Thymus (tissue), 11 donors: ENCODE measurements around the gene DOCK4. TPM values are rescaled to one million over a fixed set of nuclear protein-coding genes. Genes with fewer than 3 reads are reported as not detected.

Source experiments
- DNase-seq, 9 donors: peaks; one replicate each; pipeline ENCODE4 v3.0.0-alpha.2; 2013; ENCODE audit warnings: low spot score in 9 of 9, low read depth in 6 of 9, missing footprints in 1 of 9
- H3K27ac ChIP-seq, 2 donors: one replicate each; pipeline ENCODE4 v1.5.1; 2013; ENCODE audit warnings: control low read depth in 1 of 2, low read depth in 1 of 2, low read length in 1 of 2, mild to moderate bottlenecking in 1 of 2, moderate library complexity in 1 of 2
- H3K27me3 ChIP-seq, 2 donors: one replicate each; pipeline ENCODE4 v1.5.1; 2013; ENCODE audit warnings: low read length in 1 of 2; ENCODE audit not compliant: control insufficient read depth in 2 of 2, insufficient read depth in 1 of 2
- H3K36me3 ChIP-seq, 2 donors: one replicate each; pipeline ENCODE4 v1.5.1; 2013; ENCODE audit warnings: low read length in 1 of 2, mild to moderate bottlenecking in 1 of 2, moderate library complexity in 1 of 2; ENCODE audit not compliant: control insufficient read depth in 2 of 2, insufficient read depth in 2 of 2
- H3K4me1 ChIP-seq, 2 donors: one replicate each; pipeline ENCODE4 v1.5.1; 2013; ENCODE audit warnings: low read length in 2 of 2; ENCODE audit not compliant: control insufficient read depth in 2 of 2, insufficient read depth in 2 of 2
- H3K4me3 ChIP-seq, 2 donors: one replicate each; pipeline ENCODE4 v1.5.1; 2013; ENCODE audit warnings: low read length in 2 of 2, control low read depth in 1 of 2, mild to moderate bottlenecking in 1 of 2
- H3K9me3 ChIP-seq, 2 donors: one replicate each; pipeline ENCODE4 v1.5.1; 2013; ENCODE audit warnings: low read length in 1 of 2, mild to moderate bottlenecking in 1 of 2; ENCODE audit not compliant: control insufficient read depth in 2 of 2, insufficient read depth in 1 of 2
- WGBS: extraction: QIAGEN DNeasy Blood & Tissue Kit; methylation state at CpG from one replicate; pipeline ENCODE4 v1.1.7; 2013; 5-methylcytosine and 5-hydroxymethylcytosine counted together
- polyA plus RNA-seq: library from polyadenylated mRNA; stranded (reverse); fragments of 200-250 nt; gene quantifications from one replicate; pipeline ENCODE4 v1.2.3, GENCODE V29; 2013
- total RNA-seq: library from RNA; stranded (reverse); fragments of 120-200 nt; gene quantifications from one replicate; pipeline ENCODE4 v1.2.4, GENCODE V29; 2013
- donor health status: healthy.

Gene DOCK4
- total and polyA plus RNA-seq, 2 donors, result 3.5 to 4.7 TPM

GRCh38 chr7:111867348-111867931 is 338.8 kb downstream of the DOCK4 start:
- H3K27me3 ChIP-seq, result no peaks in the 10 kb centered on the region
- no peak for DNase-seq
- no peaks in the 10 kb centered on the region for H3K4me1 ChIP-seq
- H3K4me3 ChIP-seq, result no peak overlapping the region
- 94% methylated on average over 5 of the region's 5 CpGs for WGBS
- H3K27ac ChIP-seq, result no peak overlapping the region
- H3K9me3 ChIP-seq, result no peaks in the 10 kb centered on the region
- no peaks in the 10 kb centered on the region for H3K36me3 ChIP-seq

GRCh38 chr7:111866787-111867186 is 339.4 kb downstream of the DOCK4 start:
- H3K36me3 ChIP-seq, result no peaks in the 10 kb centered on the region
- WGBS, result 93% methylated on average over 2 of the region's 2 CpGs
- H3K27me3 ChIP-seq, result no peaks in the 10 kb centered on the region
- no peaks in the 10 kb centered on the region for H3K9me3 ChIP-seq
- no peak for DNase-seq
- H3K4me1 ChIP-seq, result no peaks in the 10 kb centered on the region
- H3K4me3 ChIP-seq, result no peak overlapping the region
- no peak overlapping the region for H3K27ac ChIP-seq

GRCh38 chr7:111865430-111865829 is 340.8 kb downstream of the DOCK4 start:
- H3K36me3 ChIP-seq, result no peaks in the 10 kb centered on the region
- no peaks in the 10 kb centered on the region for H3K27me3 ChIP-seq
- no peak overlapping the region for H3K4me3 ChIP-seq
- H3K27ac ChIP-seq, result no peak overlapping the region
- no peaks in the 10 kb centered on the region for H3K9me3 ChIP-seq
- DNase-seq, result no peak
- WGBS, result 90% methylated on average over 1 of the region's 1 CpG
- H3K4me1 ChIP-seq, result peaks cover 0 to 6% of the 10 kb centered on the region in 2 donors

- Histone ChIP-seq H3K27ac (no peak overlapping the region), H3K4me3 (no peak overlapping the region), H3K4me1 (peaks cover 0 to 13% of the 10 kb centered on the region in 2 donors), H3K36me3 (no peaks in the 10 kb centered on the region), H3K9me3 (no peaks in the 10 kb centered on the region), H3K27me3 (no peaks in the 10 kb centered on the region)
- 97% methylated on average over 8 of the region's 8 CpGs for WGBS
- no peak for DNase-seq
Measured at GRCh38 chr7:111864291-111864976, 341.8 kb downstream of the DOCK4 start.

- Histone ChIP-seq H3K36me3 (no peaks in the 10 kb centered on the region), H3K4me3 (no peak overlapping the region), H3K9me3 (no peaks in the 10 kb centered on the region), H3K27ac (no peak overlapping the region), H3K27me3 (no peaks in the 10 kb centered on the region), H3K4me1 (peaks cover 0 to 13% of the 10 kb centered on the region in 2 donors)
- 85% methylated on average over 7 of the region's 7 CpGs for WGBS
- DNase-seq, result no peak
Measured at GRCh38 chr7:111863269-111863668, 342.9 kb downstream of the DOCK4 start.

- Histone ChIP-seq H3K27me3 (no peaks in the 10 kb centered on the region), H3K4me1 (peaks cover 0 to 19% of the 10 kb centered on the region in 2 donors), H3K9me3 (no peaks in the 10 kb centered on the region), H3K36me3 (no peaks in the 10 kb centered on the region), H3K4me3 (no peak overlapping the region), H3K27ac (peak overlapping the region in 1 of 2 donors; percentile 71)
- peak in 6 of 9 donors; percentile 11 to 66 (median 18) for DNase-seq
- 46% methylated on average over 6 of the region's 6 CpGs for WGBS
Measured at GRCh38 chr7:111860248-111860647, 346.0 kb downstream of the DOCK4 start.

- H3K27me3 ChIP-seq, result no peaks in the 10 kb centered on the region
- no peaks in the 10 kb centered on the region for H3K9me3 ChIP-seq
- no peak for DNase-seq
- H3K4me3 ChIP-seq, result no peak overlapping the region
- 95% methylated on average over 3 of the region's 3 CpGs for WGBS
- H3K4me1 ChIP-seq, result peaks cover 0 to 22% of the 10 kb centered on the region in 2 donors
- no peaks in the 10 kb centered on the region for H3K36me3 ChIP-seq
- no peak overlapping the region for H3K27ac ChIP-seq
Measured at GRCh38 chr7:111858331-111858730, 347.9 kb downstream of the DOCK4 start.

GRCh38 chr7:111855842-111856227 is 350.4 kb downstream of the DOCK4 start:
- H3K36me3 ChIP-seq, result no peaks in the 10 kb centered on the region
- H3K9me3 ChIP-seq, result no peaks in the 10 kb centered on the region
- peaks cover 0 to 20% of the 10 kb centered on the region in 2 donors for H3K4me1 ChIP-seq
- no peak overlapping the region for H3K4me3 ChIP-seq
- WGBS, result 61% methylated on average over 5 of the region's 5 CpGs
- no peak overlapping the region for H3K27ac ChIP-seq
- peak in 2 of 9 donors; percentile 18 to 25 for DNase-seq
- no peaks in the 10 kb centered on the region for H3K27me3 ChIP-seq

- Histone ChIP-seq H3K27me3 (no peaks in the 10 kb centered on the region), H3K9me3 (no peaks in the 10 kb centered on the region), H3K27ac (no peak overlapping the region), H3K4me3 (no peak overlapping the region), H3K4me1 (peaks cover 0 to 16% of the 10 kb centered on the region in 2 donors), H3K36me3 (no peaks in the 10 kb centered on the region)
- peak in 4 of 9 donors; percentile 13 to 56 (median 24) for DNase-seq
- 63% methylated on average over 4 of the region's 4 CpGs for WGBS
Measured at GRCh38 chr7:111855161-111855841, 350.9 kb downstream of the DOCK4 start.
